Transverse colon (tissue), 4 donors: ENCODE data around the gene TPBG. TPM values are rescaled to one million over a fixed set of nuclear protein-coding genes. Genes with fewer than 3 reads are reported as not detected.

Experiments used
- DNase-seq: peaks from one replicate; pipeline ENCODE4 v3.0.0-alpha.2; 2019
- H3K27ac ChIP-seq, 4 donors: fragments of 200-600 bp; sonication (generic); 2 replicates each; pipeline ENCODE4 v1.5.1; 2016 to 2018; ENCODE audit warnings: inconsistent platforms in 4 of 4
- H3K27me3 ChIP-seq: fragments of 200-600 bp; sonication (generic); 2 replicates; pipeline ENCODE4 v1.5.1; 2017; ENCODE audit warnings: inconsistent platforms
- H3K36me3 ChIP-seq, 4 donors: fragments of 200-600 bp; sonication (generic); 2 replicates each; pipeline ENCODE4 v1.5.1; 2017 to 2019; ENCODE audit warnings: inconsistent platforms in 4 of 4
- H3K4me1 ChIP-seq, 4 donors: fragments of 200-600 bp; sonication (generic); 2 replicates each; pipeline ENCODE4 v1.5.1; 2017 to 2020; ENCODE audit warnings: inconsistent platforms in 4 of 4
- H3K4me3 ChIP-seq, 4 donors: fragments of 200-600 bp; sonication (generic); 1 replicate in 1 of 4; 2 replicates in 3 of 4; pipeline versions ENCODE4 v1.5.1 to v1.6.1; 2017 to 2019; ENCODE audit warnings: inconsistent platforms in 4 of 4
- H3K9me3 ChIP-seq, 2 donors: fragments of 200-600 bp; sonication (generic); 2 replicates each; pipeline ENCODE4 v1.5.1; 2017 to 2019; ENCODE audit warnings: inconsistent platforms in 2 of 2
- EP300 ChIP-seq: sonication (generic); formaldehyde crosslinking; IDR thresholded peaks from one replicate; pipeline ENCODE4 v1.6.1; 2017; ENCODE audit warnings: antibody characterized with exemption, low read depth
- POLR2A ChIP-seq: fragments of 450-650 bp; IDR thresholded peaks from one replicate; pipeline ENCODE4 v1.6.1; 2016; ENCODE audit warnings: antibody characterized with exemption, mild to moderate bottlenecking, moderate library complexity
- POLR2AphosphoS5 ChIP-seq, 3 donors: sonication (generic); formaldehyde crosslinking; IDR thresholded peaks; one replicate each; pipeline ENCODE4 v1.6.1; 2016; ENCODE audit warnings: antibody characterized with exemption in 3 of 3
- WGBS, 2 donors: methylation state at CpG; one replicate each; pipeline ENCODE4 v1.1.5; 2018; ENCODE audit warnings: low coverage in 1 of 2; 5-methylcytosine and 5-hydroxymethylcytosine counted together
- in situ Hi-C, 4 donors: fragments of 200-750 bp; cut with MboI; loops; one replicate each; pipeline versions ENCODE4 v1.15.0 to v1.15.1; 2017; ENCODE audit warnings: low sequenced_read_pairs in 3 of 4, low pct_ligation_motif_present in 1 of 4, low pct_unique_long_range_greater_than_20kb in 1 of 4
- intact Hi-C: fragments of 100-400 bp; cut with DNase I; formaldehyde crosslinking; loops from one replicate; pipeline ENCODE4 v1.15.1; 2023; ENCODE audit warnings: low total_unique reads
- total RNA-seq, 4 donors: library from RNA; depleted of rRNA; stranded (reverse); fragments of >200 nt; gene quantifications; one replicate each; pipeline ENCODE4 v1.1.0, GENCODE V29; 2016
- TF ChIP-seq, protein P1 (sequence below), 5 experiments: fragments of 200-600 bp in 3 of 5; fragments of 450-650 bp in 2 of 5; sonication (generic) in 3 of 5; IDR thresholded peaks; 1 replicate in 2 of 5; 2 replicates in 3 of 5; pipeline ENCODE4 v1.5.1; 2016 to 2017; ENCODE audit warnings: antibody characterized with exemption in 5 of 5, inconsistent platforms in 3 of 5, mild to moderate bottlenecking in 2 of 5, moderate library complexity in 1 of 5

Gene TPBG
- total RNA-seq, 4 donors from 2014 or later: 13.4 to 23.6 (median 19.3) TPM

DNA sequence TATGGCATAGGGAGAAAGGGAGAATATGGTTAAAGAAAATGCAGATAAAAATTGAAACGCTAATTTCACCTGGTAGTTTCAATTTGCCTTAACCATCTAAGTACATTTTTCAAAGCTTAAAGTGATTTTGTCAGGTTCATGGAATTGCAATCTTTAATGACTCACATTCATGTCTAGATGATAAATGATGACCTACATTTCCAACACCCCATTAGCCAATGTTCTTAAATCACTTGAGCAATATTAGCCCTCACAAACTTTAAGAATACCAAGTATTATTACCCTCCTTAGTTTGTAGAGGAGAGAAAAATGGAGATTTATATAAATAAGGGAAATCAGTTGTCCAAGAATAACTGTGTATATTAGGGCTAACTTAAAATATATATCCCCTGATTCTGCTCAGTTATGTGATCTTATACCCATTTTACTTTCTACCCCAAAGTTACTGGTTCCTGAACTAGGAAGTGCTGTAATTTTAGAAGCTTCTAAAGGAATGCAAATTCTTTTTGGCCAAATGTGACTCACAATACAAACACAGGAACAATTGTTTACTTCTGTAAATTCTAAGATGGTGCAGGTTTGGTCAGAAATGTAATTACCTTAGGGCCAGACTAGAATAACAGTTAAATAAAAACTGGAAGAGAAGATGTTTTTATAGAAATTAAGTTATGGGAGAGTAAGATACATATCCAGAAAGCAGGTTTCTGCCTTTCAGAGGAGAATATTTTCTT is 34.5 kb downstream of the TPBG start:
- Histone ChIP-seq H3K4me3 (no peak overlapping the region), H3K27me3 (no peaks in the 10 kb centered on the region), H3K9me3 (no peaks in the 10 kb centered on the region), H3K36me3 (no peaks in the 10 kb centered on the region), H3K4me1 (no peaks in the 10 kb centered on the region), H3K27ac (no peak overlapping the region)
- intact Hi-C loops (no loop called here), in situ Hi-C loops (no loop called here)
- no peak for DNase-seq
- TF ChIP-seq, protein P1, sequence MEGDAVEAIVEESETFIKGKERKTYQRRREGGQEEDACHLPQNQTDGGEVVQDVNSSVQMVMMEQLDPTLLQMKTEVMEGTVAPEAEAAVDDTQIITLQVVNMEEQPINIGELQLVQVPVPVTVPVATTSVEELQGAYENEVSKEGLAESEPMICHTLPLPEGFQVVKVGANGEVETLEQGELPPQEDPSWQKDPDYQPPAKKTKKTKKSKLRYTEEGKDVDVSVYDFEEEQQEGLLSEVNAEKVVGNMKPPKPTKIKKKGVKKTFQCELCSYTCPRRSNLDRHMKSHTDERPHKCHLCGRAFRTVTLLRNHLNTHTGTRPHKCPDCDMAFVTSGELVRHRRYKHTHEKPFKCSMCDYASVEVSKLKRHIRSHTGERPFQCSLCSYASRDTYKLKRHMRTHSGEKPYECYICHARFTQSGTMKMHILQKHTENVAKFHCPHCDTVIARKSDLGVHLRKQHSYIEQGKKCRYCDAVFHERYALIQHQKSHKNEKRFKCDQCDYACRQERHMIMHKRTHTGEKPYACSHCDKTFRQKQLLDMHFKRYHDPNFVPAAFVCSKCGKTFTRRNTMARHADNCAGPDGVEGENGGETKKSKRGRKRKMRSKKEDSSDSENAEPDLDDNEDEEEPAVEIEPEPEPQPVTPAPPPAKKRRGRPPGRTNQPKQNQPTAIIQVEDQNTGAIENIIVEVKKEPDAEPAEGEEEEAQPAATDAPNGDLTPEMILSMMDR (IDR thresholded peaks at IDR 0.05): no peak
- TF ChIP-seq EP300: no peak
- no peak for TF ChIP-seq POLR2AphosphoS5 (IDR thresholded peaks at IDR 0.05)
- no peak for TF ChIP-seq POLR2A
- WGBS, 2 donors: 88 to 100% methylated on average over 1 of the region's 1 CpG

GRCh38 chr6:82408952-82409431 is 45.4 kb downstream of the TPBG start:
- in situ Hi-C loops: no loop called here

DNA sequence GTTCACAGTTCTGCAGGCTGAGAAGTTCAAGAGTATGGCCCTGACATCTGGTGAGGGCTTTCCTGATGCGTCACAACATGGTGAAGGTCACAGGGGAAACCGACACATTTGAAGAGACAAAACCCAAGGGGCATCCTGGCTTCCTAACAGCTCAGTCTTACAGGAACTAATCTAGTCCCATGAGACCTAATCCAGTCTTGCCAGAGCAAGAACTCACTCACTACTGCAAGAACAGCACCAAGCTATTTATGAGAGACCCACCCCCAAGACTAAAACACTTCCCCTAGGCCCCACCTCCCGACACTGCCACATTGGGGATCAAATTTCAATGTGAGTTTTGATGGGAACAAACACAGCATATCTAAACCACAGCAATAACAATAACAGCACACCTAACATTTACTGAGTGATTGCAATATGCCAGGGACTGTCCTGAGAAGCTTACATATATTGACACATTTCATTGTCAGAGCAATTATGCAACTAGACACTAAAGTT is 46.6 kb downstream of the TPBG start:
- Histone ChIP-seq H3K4me3 (no peak overlapping the region), H3K27ac (no peak overlapping the region), H3K36me3 (no peaks in the 10 kb centered on the region), H3K4me1 (no peaks in the 10 kb centered on the region), H3K27me3 (no peaks in the 10 kb centered on the region), H3K9me3 (no peaks in the 10 kb centered on the region)
- TF ChIP-seq POLR2AphosphoS5 (IDR thresholded peaks at IDR 0.05): no peak
- TF ChIP-seq, protein P1 (IDR thresholded peaks at IDR 0.05): no peak
- TF ChIP-seq EP300: no peak
- no peak for TF ChIP-seq POLR2A
- WGBS, 2 donors: 64 to 78% methylated on average over 3 of the region's 3 CpGs
- in situ Hi-C loops (no loop called here), intact Hi-C loops (no loop called here)
- no peak for DNase-seq

More at GRCh38 chr6:82408952-82409431, 45.4 kb downstream of the TPBG start:
- Histone ChIP-seq H3K27me3 (no peaks in the 10 kb centered on the region), H3K27ac (no peak overlapping the region), H3K4me3 (no peak overlapping the region), H3K4me1 (no peaks in the 10 kb centered on the region), H3K36me3 (no peaks in the 10 kb centered on the region), H3K9me3 (no peaks in the 10 kb centered on the region)
- intact Hi-C loops: no loop called here
- TF ChIP-seq, protein P1 (IDR thresholded peaks at IDR 0.05): no peak
- no peak for TF ChIP-seq POLR2A
- TF ChIP-seq POLR2AphosphoS5 (IDR thresholded peaks at IDR 0.05): no peak
- TF ChIP-seq EP300: no peak
- DNase-seq: no peak
- 74 to 86% methylated on average over 2 of the region's 2 CpGs for WGBS, 2 donors

- intact Hi-C loops: no loop called here
These were observed 50.3 kb downstream of the TPBG start for GRCh38 chr6:82413868-82414267.

More at GRCh38 chr6:82413868-82414267, 50.3 kb downstream of the TPBG start:
- no peak overlapping the region for H3K4me3 ChIP-seq
- TF ChIP-seq, protein P1 (IDR thresholded peaks at IDR 0.05): no peak
- TF ChIP-seq POLR2AphosphoS5 (IDR thresholded peaks at IDR 0.05): no peak
- no peak for TF ChIP-seq POLR2A
- TF ChIP-seq EP300: no peak
- in situ Hi-C loops: no loop called here
- 71 to 73% methylated on average over 2 of the region's 2 CpGs for WGBS, 2 donors
- no peaks in the 10 kb centered on the region for H3K4me1 ChIP-seq
- H3K36me3 ChIP-seq: no peaks in the 10 kb centered on the region
- no peaks in the 10 kb centered on the region for H3K27me3 ChIP-seq
- DNase-seq: no peak
- H3K27ac ChIP-seq: no peak overlapping the region
- H3K9me3 ChIP-seq: no peaks in the 10 kb centered on the region
